ENCODE results near the gene PFKFB3.
"Not testable (repeated sequence)": the region's sequence is repeated elsewhere in the genome, so short reads cannot be mapped to it uniquely, and the experiment has no call there.

The PFKFB3 gene

GRCh38 chr10:6236349-6237198 is 33.8 kb downstream of the PFKFB3 start:
- DNase-seq (ENCODE audit: low read depth in 2 of 2) = no peak

DNA sequence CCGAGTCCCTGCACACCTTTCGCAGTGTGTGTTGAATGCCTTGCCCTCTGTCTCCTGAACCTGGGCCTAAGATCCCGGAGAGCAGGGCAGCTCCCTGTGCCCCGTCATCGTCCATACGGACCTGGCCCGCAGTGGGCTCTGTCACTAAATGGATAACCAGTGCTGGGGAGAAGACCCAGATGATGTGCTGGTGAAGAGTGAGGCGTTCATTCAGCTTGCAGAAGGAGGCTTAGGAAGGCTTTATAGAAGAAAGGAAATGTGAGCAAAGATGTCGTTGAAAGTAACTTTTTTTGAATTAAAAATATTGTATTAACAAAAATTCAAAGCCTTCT is 34.4 kb downstream of the PFKFB3 start:
- DNase-seq (ENCODE audit: low read depth in 2 of 2) = no peak

DNA sequence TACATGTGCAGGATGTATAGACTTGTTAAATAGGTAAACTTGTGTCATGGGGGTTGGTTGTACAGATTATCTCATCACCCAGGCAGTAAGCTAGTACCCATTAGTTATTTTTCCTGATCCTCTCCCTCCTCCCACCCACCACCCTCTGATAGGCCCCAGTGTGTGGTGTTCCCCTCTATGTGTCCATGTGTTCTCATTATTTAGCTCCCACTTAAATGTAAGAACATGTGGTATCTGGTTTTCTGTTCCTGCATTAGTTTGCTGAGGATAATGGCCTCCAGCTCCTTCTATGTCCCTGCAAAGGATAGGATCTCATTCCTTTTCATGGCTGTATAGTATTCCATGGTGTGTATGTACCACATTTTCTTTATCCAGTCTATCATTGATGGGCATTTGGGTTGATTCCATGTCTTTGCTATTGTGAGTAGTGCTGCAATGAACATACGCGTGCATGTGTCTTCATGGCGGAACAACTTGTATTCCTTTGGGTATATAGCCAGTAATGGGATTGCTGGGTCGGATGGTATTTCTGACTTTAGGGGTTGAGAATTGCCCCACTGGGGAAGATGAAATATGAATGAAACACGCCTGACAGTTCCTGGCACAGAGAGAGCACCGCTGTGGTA is 36.0 kb downstream of the PFKFB3 start:
- DNase-seq (ENCODE audit: low read depth in 2 of 2) = not testable (repeated sequence)

DNA sequence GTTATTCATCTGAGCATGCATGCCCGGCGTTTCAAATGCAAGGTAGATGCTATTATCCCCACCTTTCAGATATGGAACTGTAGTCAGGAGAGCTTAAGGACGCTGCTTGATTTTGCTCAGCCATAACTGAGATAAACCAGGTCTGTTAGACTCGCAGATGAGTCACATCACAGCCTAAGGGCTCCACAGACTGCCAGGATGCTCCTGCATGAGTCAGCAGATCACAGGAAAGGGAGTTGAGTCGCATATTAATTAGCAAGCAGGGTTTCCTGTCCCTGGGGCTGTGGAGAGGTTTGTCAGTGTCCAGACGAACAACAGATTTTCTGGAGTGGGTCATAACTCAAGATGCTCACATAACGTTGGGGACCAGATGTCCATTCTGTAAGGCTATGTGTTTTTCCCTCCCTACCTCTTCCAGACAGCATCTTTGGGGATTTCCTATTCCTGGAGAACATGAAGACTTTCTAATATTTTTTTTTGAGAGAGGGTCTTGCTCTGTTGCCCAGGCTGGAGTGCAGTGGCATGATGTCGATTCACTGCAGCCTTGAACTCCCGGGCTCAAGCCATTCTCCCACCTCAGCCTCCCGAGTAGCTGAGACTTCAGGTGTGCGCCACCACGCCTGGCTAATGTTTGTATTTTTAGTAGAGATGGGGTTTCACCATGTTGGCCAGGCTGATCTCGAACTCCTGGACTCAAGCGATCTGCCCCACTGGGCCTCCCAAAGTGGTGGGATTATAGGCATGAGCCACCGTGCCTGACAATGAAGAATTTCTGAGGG is 36.7 kb downstream of the PFKFB3 start:
- DNase-seq (ENCODE audit: low read depth in 2 of 2) = peak; percentile 45 to 49

DNA sequence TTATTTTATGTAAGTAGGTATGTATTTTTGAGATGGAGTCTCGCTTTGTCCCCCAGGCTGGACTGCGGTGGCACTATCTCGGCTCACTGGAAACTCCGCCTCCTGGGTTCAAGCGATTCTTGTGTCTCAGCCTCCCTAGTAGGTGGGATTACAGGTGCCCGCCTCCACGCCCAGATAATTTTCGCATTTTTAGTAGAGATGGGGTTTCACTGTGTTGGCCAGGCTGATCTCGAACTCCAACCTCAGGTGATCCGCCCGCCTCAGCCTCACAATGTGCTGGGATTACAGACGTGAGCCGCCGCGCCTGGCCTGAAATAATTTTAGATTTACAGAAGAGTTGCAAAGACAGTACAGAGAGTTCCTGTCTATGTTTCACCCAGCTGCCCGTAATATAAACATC is 37.5 kb downstream of the PFKFB3 start:
- no peak for DNase-seq (ENCODE audit: low read depth in 2 of 2)

GRCh38 chr10:6242089-6242488 is 39.4 kb downstream of the PFKFB3 start:
- DNase-seq (ENCODE audit: low read depth in 2 of 2) = no peak

- DNase-seq (ENCODE audit: low read depth in 2 of 2) = no peak
These were observed 41.8 kb downstream of the PFKFB3 start for GRCh38 chr10:6244510-6244909.

- DNase-seq (ENCODE audit: low read depth in 2 of 2) = no peak
These were observed 44.4 kb downstream of the PFKFB3 start for GRCh38 chr10:6247041-6247712.

- not testable (repeated sequence) for DNase-seq (ENCODE audit: low read depth in 2 of 2)
These were observed 46.2 kb downstream of the PFKFB3 start for GRCh38 chr10:6248908-6249307.

DNA sequence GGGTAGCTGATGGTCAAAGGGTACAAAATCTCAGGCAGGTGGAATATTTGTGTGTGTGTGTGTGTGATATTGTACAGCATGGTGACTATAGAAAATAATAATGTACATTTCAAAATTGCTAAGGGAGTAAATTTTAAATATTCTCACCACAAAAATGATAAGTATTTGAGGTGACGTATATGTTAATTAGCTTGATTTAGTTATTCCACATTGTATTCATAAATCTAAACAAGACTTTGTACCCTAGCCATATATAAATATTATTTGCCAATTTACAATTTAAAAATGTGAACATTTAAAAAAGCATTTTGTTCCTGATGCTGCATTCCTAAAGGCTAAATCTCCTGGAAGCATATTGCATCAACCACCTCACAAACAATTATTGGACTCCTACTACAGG is 47.0 kb downstream of the PFKFB3 start:
- no peak for DNase-seq (ENCODE audit: low read depth in 2 of 2)

GRCh38 chr10:6250745-6251144 is 48.0 kb downstream of the PFKFB3 start:
- no peak for DNase-seq (ENCODE audit: low read depth in 2 of 2)

DNA sequence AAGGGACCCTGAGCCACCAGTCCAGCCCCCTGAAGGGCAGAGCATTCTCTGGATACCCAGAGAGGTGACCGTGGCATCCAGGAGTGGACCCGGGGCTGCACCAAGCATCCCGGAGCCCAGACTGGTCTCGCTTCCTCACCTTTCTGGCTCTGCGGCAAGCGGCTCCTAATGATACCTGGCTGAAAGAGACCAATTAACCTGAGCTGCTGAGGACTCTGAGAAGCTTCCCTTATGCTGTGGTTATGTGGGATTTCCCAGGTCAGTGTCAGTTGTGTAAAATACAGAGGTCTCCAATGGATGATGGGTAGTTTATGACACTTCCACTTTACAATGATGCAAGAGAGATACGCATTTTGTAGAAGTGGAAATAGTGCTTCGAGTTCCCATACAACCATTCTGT is 51.5 kb downstream of the PFKFB3 start:
- no peak for DNase-seq (ENCODE audit: low read depth in 2 of 2)

DNA sequence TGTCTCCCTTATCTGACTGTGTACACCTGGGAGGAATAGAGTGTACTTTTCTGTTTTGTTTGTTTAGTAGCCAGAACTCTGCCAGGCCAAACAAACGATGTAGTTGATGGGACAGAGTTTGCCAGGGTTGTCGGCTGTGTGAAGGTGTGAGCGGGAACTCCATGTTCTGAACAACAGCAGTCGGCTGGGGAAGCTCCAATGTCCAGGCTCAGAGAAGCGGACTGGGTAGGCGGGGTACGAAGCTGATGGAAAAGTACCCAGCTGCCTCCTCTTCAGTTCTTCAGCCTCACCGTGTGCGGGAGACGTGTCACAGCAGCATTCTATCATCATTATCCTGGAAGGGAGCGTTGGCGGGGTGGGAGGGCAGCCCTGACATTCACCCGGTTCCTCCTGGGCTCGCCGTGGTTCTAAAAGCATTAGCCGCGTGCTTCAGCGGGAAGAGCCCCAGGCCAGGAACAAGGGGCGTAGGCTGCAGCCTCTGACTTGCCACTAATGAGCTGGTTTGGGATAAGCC is 52.9 kb downstream of the PFKFB3 start:
- DNase-seq (ENCODE audit: low read depth in 2 of 2) = no peak

DNA sequence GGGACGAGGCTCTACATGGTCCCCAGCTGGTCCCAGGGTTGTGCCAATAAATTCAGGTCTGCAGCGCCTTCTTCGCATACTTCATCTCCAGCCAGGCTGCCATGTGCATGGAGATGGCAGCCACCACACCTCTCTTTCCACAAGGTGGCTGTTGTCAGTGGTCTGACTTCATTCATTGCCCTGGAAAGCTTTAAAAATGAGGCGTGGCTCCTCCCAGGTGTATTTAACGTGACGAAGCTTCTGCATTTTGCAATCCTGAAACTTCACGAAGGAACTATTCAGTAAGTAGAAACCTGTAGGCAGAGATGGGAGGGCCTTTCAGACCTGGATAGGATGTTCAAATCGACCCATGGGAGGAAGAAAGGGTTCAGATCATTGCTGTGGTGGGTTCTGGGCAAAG is 53.7 kb downstream of the PFKFB3 start:
- no peak for DNase-seq (ENCODE audit: low read depth in 2 of 2)

DNA sequence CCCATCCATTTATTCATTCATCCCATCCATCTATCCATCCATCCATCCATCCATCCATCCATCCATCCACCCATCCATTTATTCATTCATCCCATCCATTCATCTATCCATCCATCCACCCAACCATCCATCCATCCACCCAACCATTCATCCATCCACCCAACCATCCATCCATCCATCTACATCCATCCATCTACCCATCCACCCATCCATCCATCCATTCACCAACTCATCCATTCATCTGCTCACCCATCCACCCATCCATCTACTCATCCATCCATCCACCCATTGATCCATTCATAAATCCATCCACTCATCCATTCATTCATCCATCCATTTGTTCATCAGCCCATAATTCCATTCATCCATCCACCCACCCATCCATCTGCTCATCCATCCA is 56.4 kb downstream of the PFKFB3 start:
- DNase-seq (ENCODE audit: low read depth in 2 of 2) = no peak

GRCh38 chr10:6260843-6261242 is 58.1 kb downstream of the PFKFB3 start:
- no peak for DNase-seq (ENCODE audit: low read depth in 2 of 2)

DNA sequence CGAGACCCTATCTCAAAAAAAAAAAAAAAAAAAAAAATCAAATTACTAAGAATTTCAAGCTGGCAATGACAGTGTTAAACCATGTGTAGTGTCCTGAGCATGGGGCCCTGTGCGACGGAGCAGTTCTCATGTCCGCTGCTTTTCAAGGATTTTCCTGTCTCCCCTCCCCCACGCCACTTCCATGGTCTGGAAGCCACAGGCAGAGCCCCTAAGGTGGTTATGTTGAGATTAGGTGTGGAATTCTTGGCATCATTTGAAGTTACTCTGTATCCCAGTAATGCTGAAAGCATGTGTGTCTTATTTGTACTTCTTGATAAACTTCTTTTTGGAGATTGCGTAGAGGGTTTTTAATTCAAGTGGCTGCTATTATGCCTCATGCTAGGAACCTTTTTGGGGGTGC is 65.2 kb downstream of the PFKFB3 start:
- DNase-seq (ENCODE audit: low read depth in 2 of 2) = no peak

DNA sequence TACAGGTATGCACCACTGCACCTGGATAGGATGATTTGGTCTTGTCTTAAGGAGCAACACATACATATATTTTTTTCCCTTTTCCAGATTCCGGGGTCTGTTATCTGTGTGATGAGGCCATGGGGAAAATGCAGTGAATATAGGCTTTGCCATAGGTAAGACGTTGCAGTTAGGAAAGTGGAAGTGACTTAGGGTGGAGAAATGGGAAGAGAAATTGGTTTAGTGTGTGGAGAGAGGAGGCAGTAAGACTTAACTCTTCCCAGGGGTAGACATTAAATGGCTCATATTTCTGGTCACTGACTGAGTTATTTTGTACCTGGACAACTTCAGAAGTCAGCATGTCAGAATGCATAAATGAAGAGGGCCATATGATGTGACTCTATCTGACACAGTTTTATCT is 66.7 kb downstream of the PFKFB3 start:
- DNase-seq (ENCODE audit: low read depth in 2 of 2) = no peak

- DNase-seq (ENCODE audit: low read depth in 2 of 2) = peak; percentile 60 to 71
These were observed 67.5 kb downstream of the PFKFB3 start for GRCh38 chr10:6269953-6270867.

DNA sequence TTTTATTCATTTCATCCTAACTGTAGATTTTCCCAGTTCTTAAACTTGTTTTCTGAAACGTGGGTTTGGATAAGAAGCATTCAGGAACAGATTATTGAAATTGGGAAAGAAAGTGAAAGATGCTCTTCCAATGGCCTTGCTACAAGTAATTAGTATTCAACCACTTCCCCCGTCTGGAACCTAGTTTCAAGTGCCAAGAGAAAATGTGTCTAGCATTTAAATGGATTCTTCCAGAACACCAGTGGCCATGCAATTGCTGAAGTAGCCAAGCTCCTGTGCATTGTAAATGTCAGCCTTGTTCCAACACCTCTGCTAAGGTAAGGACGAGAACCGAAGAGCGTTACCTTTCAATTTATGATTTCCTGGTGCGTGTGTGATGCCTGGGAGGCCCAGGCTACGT is 68.2 kb downstream of the PFKFB3 start:
- DNase-seq (ENCODE audit: low read depth in 2 of 2) = no peak

DNA sequence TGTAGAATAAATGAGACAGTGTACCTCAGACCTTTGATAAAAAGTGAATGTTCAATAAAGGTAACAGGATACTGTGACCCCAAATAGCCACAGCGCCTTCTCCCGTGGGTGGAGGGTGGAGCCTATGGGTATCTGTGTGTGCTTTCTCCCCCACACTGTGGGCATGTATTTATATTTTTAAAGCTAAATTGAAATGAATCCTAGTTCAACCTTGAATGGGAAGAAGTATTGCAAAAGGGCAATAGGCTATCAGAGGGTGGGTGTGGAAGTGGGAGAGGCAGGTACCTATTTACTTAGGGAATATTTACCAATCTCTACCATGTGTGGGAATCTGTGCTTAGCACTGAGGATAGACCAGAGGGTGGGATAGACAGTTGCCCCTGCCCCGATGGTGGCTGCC is 68.9 kb downstream of the PFKFB3 start:
- no peak for DNase-seq (ENCODE audit: low read depth in 2 of 2)
